NOMO-1 treated with DMSO at 0.1 percent for 48 hours (cell line): Measurements from ENCODE around the gene PID1.

Experiments
- DNase-seq: peaks from one replicate; lab custom pipeline; 2025; ENCODE audit not compliant: unreplicated experiment; lab: John Stamatoyannopoulos, UW

The PID1 gene, protein sequence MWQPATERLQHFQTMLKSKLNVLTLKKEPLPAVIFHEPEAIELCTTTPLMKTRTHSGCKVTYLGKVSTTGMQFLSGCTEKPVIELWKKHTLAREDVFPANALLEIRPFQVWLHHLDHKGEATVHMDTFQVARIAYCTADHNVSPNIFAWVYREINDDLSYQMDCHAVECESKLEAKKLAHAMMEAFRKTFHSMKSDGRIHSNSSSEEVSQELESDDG

DNA sequence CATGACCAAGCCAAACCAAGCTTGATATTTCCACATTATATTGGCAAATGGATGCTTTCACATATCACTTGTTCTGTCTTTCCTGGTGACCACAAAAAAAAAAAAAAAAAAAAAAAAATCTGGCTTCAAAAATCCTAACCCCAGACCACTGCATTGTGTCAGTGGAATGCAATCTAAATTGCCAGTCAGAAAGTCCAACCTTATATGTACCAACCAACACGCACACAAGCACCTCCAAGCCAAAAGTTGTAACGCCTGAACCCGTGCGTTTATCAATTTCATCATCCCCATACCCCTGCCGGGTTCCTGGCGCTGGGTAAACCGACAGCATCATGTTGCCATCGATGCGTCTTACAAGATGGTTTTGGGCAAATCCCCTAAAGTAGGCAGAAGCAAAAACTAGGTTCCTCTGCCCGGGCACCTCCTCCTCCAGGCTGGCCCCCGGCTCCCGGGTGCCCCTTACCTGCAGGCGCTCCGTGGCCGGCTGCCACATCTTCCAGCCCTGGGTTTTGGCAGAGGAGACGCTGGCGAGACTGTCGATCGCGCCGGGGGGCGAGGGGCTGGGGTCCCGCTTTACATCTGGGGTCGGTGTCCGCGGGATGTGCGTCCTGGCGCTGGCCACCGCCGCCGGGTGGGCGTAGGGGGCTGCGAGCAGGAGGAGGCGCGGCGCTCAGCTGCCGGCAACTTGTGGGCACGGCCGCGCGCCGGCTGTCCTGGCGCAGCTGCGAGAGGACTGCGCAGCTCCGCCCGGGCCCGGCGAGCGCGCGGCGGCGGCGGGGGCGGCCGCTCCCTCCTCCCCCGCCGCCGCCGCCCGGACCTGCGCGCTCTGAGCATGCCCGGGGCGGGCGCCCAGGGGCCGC lies at the start of gene PID1:
TSS of gene PID1 (minus strand) at position 737 of the 860 bp plus-strand sequence. CDS start at position 493, 244 bp downstream.
- no peak for DNase-seq

DNA sequence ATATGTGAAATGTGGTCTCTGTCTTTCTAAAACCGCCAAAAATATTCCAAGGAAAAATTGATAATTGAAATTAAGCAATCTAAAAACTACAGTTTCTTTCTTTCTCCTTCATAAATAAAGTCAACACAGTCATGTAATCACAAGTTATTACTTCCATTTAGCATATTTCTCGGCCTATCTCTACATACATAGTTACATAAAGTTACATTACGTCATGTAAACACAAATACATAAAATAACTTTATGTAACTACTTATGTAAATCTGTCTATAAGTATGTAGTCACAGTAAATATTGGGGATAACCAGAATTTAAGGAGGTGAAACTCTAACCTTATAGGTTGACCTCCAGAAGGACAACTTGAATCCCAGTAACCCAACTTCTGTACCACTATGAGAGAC lies 48.5 kb upstream of the PID1 start:
- DNase-seq, result no peak

DNA sequence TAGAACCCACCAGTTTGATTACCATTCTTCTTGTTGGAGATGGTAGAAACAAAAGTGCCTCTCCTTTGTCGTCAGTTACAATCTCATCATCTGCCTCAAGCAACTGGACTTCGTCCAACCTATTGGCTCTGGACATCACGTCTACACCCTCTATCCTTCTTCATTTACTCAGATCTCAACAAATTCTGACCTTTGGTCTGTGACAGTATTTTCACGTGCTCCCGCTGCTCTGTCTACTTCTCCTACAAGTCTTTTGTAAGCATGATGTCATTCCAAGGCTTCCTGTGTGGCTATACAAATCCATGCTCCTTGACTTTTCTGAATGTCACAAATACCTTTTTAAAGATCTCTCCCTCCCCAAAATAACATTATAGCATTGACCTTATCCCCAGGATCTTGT lies 43.0 kb upstream of the PID1 start:
- no peak for DNase-seq

DNA sequence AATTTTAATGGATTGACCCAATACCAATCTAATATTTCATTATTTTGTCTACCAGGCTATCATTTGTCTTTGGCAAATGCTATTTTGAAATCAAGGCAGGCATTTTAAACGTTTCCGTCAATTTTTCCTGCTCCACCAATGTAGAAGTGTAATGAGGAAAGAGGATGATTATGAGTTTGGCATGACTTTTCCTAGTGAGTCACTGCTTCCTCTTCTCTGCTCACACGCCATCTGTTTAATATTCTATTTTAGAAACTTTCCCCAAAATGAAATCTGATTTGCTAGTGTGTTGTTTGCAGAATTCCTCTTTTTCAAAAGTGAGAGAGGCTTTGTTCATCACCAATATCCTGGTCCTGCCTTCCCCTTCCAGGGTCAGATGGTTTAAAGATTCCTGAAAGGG lies 42.5 kb upstream of the PID1 start:
- DNase-seq, result peak; percentile 46

DNA sequence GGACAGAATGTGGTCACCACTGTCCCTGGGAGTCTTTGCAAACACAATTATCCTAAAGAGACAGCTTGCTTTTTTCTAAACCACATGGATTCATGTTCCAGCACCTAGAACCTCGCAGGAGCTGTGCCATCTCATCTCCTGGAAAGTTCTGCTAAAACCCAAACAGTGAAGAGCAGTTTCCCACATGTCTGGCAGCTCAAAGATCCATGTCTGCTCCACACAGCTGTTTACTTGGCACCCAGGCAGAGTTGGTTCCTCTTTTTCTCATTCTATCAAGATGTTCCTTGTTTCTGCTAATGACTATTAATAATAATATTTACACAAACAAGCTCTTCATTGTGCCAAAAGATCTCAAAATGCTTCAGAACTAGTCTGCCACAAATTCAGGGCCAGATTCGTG lies 30.1 kb upstream of the PID1 start:
- no peak for DNase-seq

DNA sequence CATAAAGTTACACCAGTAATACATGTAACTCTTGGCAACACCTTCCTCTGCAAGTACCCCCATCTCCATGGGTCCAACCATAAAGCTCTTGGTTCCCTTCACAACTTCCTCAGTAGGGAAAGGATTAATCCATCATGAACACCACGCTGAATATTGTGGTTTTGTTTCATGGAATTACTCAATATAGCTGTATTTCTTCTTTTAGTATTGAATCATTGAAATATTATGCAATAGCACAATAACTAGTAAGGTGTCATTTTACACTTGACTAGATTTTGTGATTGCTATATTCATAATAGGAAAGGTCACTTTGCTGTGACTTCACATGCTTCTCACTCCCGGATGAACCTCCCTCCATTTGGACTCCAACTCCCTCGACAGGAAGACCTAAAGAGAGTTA lies 29.7 kb upstream of the PID1 start:
- DNase-seq, result peak; percentile 82

DNA sequence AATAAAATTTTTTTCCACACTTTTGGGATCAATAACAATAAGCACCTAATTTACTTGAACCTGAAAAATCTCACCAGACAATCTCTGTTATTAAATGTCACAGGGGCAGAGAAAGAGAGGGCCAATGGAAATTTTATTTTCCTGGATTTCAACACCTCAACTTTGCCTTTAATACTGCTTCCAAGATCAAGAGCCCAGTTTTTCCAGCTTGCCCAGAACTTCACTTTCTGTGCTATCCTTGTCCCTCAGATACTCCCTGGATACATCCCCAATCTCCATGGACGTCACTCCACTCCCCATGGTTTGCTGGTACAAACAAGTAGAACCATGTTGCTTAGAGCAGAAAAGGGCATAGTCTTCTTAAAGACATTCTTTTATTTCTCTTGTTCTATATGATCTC lies 29.3 kb upstream of the PID1 start:
- no peak for DNase-seq

DNA sequence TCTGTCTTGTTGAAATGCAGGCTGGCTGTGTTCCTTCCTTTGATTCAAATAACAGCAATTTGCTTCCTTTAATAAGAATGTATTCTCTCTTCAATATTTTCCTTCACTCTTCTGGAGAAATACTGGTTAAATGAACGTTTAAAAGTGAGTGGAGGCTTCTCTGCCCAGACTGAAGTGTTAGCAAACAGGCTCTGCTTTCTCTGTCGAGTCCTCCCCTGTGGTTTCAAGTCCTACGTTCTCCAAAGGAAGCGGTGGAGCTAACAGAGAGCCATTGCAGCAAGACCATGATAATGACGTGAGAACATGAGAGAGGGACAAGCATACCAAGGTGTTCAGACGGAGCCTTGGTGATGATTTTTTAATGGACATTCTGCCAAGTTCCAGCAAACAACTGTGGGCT lies 26.2 kb upstream of the PID1 start:
- peak; percentile 88 for DNase-seq

DNA sequence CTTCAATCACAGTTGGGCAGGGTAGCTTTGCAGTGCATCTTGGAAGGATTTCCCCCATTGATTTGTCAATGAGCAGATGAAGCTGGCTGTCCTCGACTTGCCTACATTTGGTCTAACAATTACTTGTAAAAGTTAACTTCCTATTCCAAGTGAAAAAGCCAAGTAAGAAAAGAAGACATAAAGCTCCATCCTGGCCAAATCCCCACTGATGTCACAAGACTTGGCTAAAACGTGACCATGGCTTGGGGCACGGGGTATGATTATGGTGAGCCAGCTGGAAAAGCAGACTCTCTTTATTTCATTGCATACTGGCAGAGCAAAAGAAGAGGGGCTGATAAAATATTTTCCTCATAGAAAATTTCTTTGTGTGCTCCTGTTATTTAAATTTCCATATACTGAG lies 25.4 kb upstream of the PID1 start:
- DNase-seq, result no peak

DNA sequence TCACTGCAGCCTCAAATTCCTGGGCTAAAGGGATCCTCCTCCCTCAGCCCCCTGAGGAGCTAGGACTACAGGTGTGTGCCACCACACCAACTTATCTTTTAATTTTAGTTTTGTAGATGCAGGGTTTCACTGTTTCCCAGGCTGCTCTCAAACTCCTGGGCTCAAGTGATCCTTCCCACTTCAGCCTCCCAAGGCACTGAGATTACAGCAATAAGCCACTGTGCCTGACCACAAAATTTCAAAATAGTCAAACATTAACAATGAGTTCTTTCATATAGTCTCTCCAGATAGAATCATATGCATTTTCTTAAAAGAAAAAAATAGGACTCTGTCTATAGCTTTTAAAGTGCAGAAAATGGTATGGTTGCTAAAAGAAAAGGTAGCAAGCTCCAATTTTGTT lies 24.9 kb upstream of the PID1 start:
- DNase-seq, result peak; percentile 35

DNA sequence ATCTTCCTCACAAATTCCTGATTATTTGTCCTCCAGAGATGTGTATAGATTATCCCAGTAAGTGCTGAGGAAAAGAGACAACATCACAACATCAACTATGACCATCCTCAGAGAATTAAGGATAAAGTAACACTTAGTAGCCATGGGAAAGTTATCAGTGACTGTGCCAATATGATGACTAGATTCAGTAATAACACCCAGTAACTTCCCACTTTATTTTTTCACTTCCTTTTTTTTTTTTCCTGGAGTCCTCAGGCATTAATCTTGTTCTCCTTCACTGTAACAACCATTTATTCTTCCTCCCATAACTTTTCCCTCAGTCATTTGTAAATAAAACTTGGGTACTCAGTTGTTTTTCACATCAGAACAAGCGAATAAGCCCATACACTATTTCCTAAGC lies 16.7 kb upstream of the PID1 start:
- peak; percentile 70 for DNase-seq

DNA sequence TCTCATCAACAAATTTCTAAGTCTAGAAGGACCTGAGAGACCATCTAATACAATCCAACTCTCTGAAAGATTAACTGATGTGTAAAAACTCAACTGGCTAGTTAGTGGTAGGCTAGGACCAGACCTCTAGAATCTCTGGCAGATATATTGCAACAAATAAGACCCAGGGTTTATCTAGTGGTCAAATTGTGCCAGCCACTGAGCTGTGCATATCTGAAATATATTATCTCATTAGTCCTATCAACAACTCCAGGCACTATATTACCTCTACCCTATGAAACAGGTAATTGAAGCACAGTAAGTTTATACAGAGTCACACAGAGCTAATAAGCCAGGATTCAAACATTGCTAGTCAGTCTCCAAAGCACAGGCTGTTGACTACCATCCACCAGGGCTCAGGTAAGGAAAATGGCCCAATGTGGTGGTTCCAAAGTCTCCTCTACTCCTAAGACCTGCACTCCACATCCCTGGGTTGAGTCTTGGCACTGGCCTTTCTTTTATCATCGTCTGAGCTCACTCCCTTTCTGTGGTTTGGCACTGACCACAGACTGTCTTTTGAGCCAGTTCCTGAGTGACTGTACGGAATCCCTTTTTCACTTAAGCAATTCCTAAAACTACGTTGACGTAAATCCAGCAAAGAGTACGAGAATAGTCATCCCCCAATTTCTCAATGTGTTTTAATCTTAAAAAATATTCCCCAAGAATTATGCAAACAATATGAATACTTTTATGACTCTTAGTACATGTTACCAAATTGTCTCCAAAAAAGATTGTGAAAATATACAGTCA lies 11.9 kb upstream of the PID1 start:
- DNase-seq, result peak; percentile 23

DNA sequence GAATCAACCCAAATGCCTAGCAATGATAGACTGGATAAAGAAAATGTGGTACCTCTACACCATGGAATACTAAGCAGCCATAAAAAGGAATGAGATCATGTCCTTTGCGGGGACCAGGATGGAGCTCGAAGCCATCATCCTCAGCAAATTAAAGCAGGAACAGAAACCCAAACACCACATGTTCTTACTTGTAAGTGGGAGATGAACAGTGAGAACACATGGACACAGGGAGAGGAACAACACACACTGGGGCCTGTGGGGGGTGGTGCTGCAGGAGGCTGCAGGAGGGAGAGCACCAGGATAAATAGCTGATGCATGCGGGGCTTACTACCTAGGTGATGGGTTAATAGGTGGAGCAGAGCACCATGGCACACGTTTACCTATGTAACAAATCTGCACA lies 8.4 kb upstream of the PID1 start:
- no peak for DNase-seq

DNA sequence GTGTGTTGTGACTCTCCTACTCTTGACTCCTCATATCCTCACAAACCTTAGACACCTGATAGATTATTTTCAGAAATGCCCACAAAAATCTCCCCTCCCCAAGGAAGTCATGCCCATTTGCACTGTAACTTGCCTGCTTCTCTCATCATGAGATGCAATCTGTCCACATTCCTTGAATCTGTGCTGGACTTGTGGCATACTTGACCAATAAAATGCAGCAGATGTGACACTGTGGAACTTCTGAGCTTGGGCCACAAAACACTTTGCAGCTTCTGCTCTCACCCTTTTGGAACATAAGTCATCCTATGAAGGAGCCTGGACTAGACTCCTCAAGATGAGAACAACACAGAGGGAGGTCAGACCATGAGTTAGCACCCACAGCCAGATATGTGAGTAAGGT lies 4.4 kb upstream of the PID1 start:
- no peak for DNase-seq

DNA sequence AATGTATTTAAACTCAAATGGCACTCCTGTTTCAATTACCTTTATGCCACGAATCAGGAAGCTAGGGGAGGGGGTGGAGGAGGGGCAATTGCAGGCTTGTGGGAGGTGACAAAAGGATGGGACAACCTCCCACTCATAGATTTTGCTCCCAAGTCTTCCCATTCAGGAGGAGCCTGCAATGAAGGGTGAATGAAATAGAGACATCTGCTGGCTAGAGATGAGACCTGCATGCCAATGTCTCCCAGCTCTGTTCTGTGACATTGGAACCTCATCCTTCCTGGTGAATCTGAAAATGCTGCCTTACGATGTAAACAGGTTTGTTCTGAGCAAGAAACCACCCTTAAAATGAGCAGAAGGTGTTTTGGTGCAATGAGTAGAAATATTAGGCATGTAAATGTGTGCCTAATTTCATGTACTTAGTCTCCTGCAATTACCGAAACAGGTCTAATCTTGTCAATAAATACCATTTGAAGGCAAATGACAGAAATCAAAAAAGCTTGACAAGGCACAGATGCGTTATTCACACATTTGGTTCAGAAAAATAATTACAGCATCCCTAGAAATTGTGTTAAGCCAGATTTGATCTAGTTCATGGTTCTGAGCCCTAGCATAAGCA lies 2.7 kb upstream of the PID1 start:
- DNase-seq, result peak; percentile 38

DNA sequence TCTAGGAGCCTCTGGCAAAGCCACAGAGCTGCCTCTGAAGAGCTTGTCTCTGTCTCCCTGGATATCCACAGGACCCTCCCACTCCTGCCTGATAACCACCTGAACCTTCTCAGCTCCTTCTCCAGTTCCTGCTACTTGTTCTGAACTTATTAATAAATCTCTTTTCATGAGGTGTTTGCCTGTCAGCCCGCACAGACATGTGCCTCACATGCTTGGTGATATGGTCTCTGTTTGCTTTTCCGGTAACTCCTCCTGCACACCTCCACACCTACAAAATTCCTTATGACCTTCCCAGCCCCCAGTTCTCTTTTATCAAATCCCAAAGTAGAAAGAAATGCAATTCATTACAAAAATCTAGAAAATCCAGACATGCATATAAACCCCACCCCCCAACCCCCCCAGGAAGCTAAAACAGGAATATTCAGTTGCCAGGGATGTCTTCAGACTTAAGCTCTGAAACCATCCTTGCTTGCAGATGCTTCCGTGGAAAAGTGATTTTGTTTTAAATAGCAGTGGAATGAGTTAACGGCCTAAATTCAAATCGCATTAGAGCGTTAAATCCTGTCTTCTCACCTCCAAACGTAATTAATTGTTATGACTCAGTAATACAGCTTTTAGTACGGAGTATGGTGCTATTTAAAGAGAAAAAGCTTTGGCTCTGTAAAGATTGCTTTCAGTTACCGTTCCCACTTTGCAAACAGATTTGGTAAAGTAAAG lies 2.1 kb upstream of the PID1 start:
- peak; percentile 15 for DNase-seq

DNA sequence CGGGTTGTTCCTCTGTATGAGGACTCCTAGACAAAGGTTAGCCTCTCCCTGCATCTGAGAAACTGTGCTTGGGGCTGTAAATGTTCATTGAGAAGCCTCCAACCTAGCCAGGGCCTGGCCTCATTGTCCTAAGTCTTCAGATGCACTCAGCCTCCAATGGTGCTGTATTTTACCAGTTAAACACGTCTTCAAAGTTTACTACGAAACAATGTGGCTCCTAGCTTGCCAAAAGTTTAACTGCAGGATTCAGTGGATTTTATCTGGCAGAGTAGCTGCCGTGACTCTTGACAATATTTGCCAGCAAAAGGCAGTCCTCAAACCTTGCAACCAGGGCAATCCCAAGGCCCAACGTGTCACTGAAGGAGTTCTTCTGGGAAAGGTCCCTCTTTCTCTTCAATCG lies 1.1 kb downstream of the PID1 start:
- no peak for DNase-seq

DNA sequence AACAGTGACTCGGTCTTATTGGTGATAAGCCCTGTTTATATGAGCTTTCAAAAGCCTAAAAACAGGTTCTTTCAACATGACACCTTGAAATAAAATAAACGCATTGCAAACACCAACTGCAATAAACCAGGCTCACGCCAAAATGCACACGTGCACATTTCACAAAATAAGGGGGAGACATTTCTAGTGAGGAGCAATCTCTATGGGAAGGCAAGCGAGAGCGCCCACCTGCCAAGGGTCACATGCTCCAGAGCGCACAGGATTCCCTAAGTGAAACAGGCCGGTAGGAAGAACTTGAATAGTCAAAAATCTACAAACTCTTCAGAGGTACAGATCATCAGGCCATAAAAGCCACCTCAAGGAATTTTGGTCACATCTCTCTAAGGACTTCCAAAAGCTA lies 1.9 kb downstream of the PID1 start:
- no peak for DNase-seq

DNA sequence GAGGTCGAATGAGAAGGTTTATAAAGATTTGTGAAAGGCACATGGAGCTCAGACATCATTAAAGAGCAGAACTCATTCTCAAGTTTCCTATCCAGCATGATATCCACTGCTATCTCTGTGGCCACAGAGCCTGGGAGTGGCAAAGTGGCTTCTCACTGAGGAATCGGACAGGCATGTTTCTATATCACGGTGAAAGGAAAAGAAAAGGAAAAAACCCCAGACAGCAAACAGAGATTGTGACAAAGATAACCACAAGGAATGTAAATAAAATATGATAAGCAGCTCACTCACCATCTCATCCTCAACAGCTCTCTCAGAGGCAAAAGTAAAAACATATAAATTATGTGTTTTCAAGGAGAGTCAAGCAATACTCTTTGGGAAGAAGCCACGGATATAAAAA lies 2.5 kb downstream of the PID1 start:
- DNase-seq, result no peak

DNA sequence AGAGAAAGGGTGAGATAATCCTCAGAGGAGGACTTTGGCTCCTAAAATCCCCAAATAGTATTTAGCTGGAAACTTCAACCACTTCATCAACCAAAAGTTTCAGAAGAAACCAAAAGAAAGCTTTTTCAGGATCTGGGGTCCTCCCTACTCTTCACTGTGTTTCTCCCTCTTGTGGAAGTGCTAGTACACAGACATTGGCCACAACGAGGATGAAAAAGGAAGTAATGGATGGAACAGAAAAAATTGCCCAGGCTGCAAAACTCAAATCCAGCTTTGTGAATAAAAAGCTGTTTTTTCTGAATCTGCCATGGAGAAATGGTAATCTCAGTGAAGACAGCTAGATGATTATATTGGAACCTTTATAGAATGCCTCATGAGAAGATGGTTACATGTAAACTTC lies 4.0 kb downstream of the PID1 start:
- DNase-seq, result no peak

DNA sequence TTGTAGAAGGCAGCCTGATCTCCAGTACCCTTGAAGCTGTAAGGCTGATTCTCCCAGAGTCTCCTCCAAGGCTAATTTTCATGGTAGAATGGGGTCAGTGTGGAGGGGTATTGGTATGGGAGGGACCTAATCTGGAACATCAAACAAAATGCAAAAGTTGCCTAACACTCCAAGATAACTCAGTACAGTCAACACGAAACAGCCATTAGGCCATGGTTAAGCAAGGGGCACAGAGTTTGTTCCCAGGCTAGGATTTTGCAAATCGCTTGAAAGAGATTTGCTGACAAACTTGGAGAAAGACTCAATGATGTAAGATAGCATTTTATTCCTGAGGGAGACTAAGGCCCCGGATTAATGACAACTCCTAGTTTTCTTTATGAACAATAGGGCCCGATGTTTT lies 5.4 kb downstream of the PID1 start:
- no peak for DNase-seq
